HG03432 (cell line): Measurements from ENCODE around the gene INO80C.
"Not testable (repeated sequence)": the region's sequence is repeated elsewhere in the genome, so short reads cannot be mapped to it uniquely, and the experiment has no call there.

Experiments
- ATAC-seq: cut with Tn5 transposase; IDR thresholded peaks from one replicate; pipeline ENCODE4 v1.9.1; 2021; ENCODE audit warnings: mild to moderate bottlenecking, moderate library complexity; ENCODE audit not compliant: unreplicated experiment

INO80C gene

GRCh38 chr18:35489913-35490490 is 7.8 kb downstream of the INO80C start:
- no peak for ATAC-seq

DNA sequence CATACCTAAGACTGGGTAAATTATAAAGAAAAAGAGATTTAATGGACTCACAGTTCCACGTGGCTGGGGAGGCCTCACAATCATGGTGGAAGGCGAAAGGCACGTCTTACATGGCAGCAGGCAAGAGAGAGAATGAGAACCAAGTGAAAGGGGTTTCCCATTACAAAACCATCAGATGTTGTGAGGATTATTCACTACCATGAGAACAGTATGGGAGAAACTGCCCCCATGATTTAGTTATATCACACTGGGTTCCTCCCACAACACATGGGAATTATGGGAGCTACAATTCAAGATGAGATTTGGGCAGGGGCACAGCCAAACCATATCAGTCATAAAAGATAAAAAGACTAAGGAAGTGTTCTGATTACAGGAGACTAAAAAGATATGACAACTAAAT is 8.5 kb downstream of the INO80C start:
- not testable (repeated sequence) for ATAC-seq

DNA sequence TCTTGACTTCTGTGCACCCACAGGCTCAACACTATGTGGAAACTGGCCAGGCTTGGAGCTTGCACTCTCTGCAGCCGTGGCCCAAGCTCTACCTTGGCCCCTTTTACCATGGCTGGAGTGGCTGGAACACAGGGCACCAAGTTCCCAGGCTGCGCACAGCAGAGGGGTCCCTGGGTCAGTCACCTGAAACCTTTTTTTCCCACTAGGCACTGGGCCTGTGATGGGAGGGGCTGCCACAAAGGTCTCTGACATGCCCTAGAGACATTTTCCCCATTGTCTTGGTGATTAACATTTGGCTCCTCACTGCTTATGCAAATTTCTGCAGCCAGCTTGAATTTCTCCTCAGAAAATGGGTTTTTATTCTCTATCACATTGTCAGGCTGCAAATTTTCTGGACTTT is 9.4 kb downstream of the INO80C start:
- not testable (repeated sequence) for ATAC-seq

- ATAC-seq = not testable (repeated sequence)
Observed at GRCh38 chr18:35487525-35487924, 10.2 kb downstream of the INO80C start.

- no peak for ATAC-seq
Observed at GRCh38 chr18:35485852-35486251, 11.9 kb downstream of the INO80C start.

DNA sequence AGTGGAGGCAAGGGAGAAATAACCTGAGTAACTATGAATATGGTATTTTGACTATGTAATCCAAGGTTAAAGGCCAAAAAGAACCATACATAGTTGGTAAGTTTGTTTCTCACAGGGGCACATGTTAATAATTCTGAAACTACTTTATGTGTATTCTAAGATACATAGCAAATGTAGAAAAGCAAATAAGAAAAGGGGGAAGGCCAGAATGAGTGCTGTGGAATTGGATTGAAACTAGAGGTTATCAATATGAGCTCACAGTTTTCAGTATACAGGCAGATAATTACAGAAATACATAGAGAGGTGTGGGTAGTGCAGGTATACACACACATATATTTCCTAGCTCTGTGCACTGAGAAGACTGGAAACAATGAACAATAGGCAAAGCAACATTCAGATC is 13.7 kb downstream of the INO80C start:
- ATAC-seq = peak; percentile 76

DNA sequence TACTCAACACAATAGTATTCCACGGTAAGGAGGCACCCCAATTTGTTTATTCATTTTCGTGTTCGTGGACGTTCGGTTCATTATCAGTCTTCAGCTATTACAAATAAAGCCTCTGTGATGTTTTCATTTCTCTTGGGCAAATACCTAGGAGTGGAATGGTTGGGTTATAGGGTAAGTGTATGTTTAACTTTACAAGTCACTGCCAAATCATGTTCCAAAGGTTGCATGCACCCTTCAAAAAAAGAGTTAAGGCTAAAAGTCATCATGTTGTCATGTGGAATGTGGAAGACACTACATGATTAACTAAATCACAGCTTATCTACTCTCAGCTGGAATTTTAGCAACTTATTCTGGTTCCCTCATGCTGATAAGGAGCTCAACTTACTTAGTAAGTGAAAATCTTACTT is 15.8 kb downstream of the INO80C start:
- ATAC-seq = no peak

DNA sequence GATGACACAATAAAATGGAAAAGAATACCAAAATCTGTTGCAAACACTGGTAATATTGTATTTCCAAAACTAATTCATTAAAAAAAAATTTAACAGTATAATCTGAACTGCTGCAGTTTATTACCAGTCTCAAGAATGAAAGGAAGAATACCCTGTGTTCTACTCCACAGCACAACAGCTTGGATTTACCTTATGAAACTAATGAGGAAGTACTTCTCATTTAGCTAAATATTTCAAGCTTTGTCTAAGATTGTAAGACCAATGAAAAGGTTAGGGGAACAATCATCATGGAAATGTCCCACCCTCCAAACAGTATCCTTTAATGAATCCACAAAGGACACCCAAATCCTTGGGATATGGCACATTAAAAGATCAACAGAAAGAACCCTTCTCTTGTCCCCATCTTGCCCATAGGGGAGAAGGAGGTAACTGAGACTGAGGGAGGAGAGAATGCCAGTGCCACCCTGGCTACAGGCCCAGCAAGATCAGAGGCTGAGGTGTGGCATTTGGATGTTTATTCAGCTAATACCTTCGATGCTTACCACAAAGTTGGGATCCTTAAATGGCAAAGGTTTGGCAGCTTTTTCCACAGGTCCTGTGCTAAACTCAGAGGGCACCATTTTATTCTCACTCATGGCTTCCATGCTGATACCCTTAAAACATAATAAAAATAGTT is 17.7 kb downstream of the INO80C start:
- ATAC-seq = no peak

DNA sequence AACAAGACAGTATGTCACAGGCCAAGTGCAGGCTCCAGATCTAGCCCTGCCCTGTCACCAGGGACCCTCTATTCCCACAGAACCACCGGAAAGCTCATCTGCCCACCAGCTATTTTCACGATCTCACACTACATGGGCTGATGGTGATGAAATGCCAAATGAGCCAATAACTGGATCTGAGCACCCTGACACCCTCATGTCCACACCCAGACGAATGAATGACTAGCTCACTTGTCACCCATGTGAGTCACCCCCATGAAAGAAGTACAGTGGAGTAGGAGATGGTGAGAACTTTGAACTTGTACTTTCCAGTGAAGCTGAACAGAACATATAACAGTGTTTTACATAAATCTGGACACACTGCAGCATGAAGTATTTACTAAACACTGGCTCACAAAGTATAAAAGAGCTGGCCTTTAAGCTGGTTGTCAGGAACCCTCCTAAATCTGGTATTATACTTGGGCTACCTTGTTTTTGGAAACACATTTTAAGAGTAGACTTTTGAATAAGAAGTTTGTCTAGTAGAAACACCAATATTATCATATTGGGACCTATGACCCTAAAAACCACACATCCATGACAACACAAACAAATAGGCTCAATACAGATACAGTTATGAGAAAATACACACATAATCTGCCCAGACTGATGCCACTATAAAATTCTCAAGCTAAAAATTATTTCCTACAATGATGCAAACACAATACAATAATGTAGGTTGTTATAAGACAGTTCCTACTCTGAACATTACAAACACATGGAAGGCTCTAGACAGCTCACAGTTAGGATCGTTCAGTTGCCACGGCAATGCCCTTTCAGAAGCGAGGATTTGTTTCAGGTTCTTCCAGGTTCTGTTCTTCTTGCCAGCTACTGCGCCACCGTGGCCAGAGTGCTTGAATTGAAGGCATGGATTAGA is 19.0 kb downstream of the INO80C start:
- ATAC-seq = peak; percentile 74

DNA sequence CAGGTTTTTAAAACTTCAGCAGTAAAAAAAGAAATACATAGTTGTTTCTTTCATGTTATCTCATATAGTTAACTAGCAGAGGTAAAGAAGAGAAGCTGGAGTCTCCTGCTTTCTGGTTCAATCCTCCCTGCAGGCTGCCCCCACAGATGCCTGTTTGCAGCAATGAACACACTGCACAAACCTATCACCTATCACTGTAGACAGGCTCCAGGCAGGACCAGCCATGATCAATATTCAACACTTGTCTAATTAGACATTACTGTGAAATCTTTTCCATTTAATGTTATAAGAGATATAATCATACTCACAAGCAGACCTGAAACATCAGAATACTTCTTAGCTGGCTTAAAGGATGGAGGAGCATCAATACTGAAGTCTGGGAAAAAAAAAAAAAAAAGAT is 19.8 kb downstream of the INO80C start:
- ATAC-seq = no peak

GRCh38 chr18:35477497-35477896 is 20.3 kb downstream of the INO80C start:
- no peak for ATAC-seq

DNA sequence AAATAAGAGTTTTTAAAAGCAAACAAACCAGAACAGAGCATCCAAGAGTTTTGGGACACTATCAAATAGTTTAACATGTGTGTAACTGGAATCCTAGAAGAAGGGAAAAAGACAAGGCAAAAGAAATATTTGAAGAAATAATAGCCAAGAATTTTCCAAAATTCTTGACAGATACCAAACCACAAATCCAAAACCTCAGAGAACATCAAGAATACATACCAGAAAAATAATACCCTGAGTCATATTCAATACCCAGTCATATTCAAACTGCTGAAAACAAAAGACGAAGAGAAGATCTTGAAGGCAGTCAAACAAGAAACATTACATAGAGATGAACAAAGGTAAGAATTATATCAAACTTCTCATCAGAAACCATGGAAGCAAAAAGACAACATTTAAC is 22.9 kb downstream of the INO80C start:
- no peak for ATAC-seq

DNA sequence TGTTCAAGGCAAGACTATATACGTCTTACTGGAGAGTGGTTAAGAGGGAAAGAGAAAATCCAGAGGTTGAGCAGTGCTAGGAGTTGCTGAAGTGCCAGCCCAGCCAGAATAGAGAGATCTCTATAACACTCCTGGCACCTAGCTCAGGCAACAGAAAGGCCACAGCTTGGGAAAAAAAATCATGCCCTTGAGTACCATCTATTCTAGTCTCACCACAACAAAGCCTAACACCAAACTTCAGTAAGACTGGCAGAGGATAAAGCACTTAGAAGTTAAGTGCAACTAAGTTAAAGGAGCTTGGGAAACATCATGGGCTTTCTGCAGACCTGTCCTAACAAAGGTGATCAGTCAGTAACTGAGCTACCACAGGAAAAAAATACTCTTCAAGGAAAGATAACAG is 24.2 kb downstream of the INO80C start:
- ATAC-seq = no peak

DNA sequence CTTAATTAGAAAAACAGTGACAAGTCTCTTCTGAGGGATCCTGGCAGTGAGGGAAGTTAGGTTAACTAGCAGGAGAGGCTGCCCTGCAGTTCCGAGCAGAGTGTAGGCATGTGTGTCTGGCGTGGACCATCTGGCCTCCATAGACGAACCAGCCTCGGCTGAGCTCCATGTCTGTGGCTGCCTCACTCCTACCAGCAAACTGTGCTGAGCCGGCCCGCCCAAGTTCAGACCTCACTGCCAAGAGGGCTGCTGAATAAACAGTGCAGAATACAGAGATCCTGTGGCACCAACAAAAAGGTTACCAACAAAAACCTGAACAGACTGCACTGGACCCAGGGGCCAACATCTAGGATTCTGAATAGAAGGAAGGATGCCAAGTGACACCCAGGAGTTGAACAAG is 27.3 kb downstream of the INO80C start:
- no peak for ATAC-seq

- ATAC-seq = no peak
Observed at GRCh38 chr18:35469725-35470124, 28.0 kb downstream of the INO80C start.

- ATAC-seq = no peak
Observed at GRCh38 chr18:35468711-35469110, 29.0 kb downstream of the INO80C start.

DNA sequence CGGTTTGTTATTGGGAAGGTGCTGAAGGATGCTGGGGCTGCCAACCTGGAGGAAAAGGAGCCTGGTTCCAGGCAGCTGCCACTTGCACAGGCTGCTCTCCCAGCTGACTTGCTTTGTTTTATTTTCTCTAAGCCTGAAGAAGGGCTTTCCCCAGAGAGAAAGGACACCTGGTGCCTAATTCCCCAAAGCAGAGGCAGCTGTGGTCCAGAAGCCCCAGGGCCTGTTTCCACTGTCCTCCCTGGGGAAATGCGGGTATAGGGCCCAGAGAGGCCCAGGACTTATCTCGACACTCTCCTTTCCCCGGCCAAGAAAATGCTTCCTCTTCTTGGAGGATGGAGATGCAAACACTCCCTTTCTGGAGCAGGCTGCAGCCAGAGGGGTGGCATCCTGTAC is 30.1 kb downstream of the INO80C start:
- ATAC-seq = peak; percentile 84

- peak; percentile 4 for ATAC-seq
Observed at GRCh38 chr18:35466815-35467623, 30.7 kb downstream of the INO80C start.

- ATAC-seq = peak; percentile 26
Observed at GRCh38 chr18:35466334-35466733, 31.4 kb downstream of the INO80C start.

DNA sequence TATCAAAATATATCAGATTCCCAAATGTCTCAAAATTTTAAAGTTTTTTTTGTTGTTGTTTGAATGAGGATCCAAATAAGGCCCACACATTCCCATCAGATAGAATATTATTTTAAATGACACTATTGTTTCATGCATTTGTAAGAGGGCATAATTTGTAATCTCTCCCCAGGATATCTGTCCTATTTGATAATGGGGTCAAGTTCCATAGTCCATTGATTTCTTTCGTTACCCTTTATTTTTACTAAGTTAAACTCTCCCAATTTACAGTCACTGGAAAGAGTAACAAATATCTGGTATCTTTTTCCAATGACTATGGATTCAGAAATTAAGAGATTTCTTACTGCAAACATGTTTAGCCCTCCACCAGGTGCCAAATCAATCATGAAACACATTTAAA is 32.4 kb downstream of the INO80C start:
- no peak for ATAC-seq

DNA sequence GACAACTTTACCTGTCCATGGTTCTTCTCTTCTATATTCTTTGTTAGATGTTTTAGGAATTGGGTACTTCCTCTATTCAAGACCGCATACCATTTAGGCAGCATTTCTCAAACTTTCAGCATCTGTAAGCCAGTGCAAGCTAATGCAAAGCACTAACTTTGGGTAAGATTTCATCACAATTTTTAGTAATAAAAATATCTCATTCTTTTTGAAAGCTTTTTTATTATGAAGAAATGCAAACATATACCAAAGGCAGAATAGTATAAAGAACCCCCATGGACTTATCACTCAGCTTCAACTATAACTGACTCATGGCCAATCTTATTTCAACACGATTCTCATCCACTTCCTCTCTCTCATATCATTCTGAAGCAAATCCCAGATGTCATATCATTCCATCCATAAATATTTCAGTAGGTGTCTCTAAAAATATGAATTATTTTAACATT is 32.9 kb downstream of the INO80C start:
- ATAC-seq = no peak
